K562 (cell line): Measurements from ENCODE around the gene OR6K3.

Source experiments
- CTCF ChIP-seq, 3 experiments: IDR thresholded peaks in 2 of 3; conservative IDR thresholded peaks in 1 of 3; 2 replicates each; pipeline ENCODE4 v1.5.1; 2011 to 2012; ENCODE audit warnings: low read length in 3 of 3, mild to moderate bottlenecking in 3 of 3, control low read depth in 2 of 3, improper control_type of control experiment in 1 of 3, inconsistent platforms in 1 of 3, low read depth in 1 of 3, mixed read lengths in 1 of 3, moderate library complexity in 1 of 3; ENCODE audit not compliant: insufficient read depth in 2 of 3
- KAT7 ChIP-seq: sonication (generic); formaldehyde crosslinking; IDR thresholded peaks from 2 replicates; pipeline ENCODE4 v1.8.0; 2022; ENCODE audit warnings: missing genetic modification reagents, mild to moderate bottlenecking, borderline replicate concordance
- NCOA4 ChIP-seq: fragments of 450-650 bp; IDR thresholded peaks from 2 replicates; pipeline ENCODE4 v1.6.1; 2018; ENCODE audit warnings: mild to moderate bottlenecking; ENCODE audit not compliant: partially characterized antibody
- NONO ChIP-seq, 2 experiments: fragments of 200-400 bp in 1 of 2; fragments of 450-650 bp in 1 of 2; formaldehyde crosslinking in 1 of 2; IDR thresholded peaks; 2 replicates each; pipeline ENCODE4 v1.6.1; 2017; ENCODE audit warnings: low read depth in 2 of 2, mild to moderate bottlenecking in 2 of 2, moderate library complexity in 2 of 2, low read length in 1 of 2
- POLR2AphosphoS5 ChIP-seq: IDR thresholded peaks from 2 replicates; pipeline ENCODE4 v1.6.1; 2011; ENCODE audit warnings: mild to moderate bottlenecking, low read depth, low read length, moderate library complexity; ENCODE audit not compliant: control insufficient read depth, insufficient read depth
- RBBP5 ChIP-seq: fragments of 200-600 bp; sonication (generic); IDR thresholded peaks from 2 replicates; pipeline ENCODE4 v1.6.1; 2012; ENCODE audit warnings: borderline replicate concordance, mild to moderate bottlenecking, low read length, control low read depth, inconsistent platforms; ENCODE audit not compliant: insufficient read depth, poor library complexity, severe bottlenecking
- TAF1 ChIP-seq: IDR thresholded peaks from 2 replicates; pipeline ENCODE4 v1.6.1; 2011; ENCODE audit warnings: mild to moderate bottlenecking, low read length, moderate library complexity; ENCODE audit not compliant: insufficient read depth, control insufficient read depth, severe bottlenecking; ENCODE audit errors: extremely low read depth
- ZNF24 ChIP-seq: fragments of 450-650 bp; IDR thresholded peaks from 2 replicates; pipeline ENCODE4 v1.6.1; 2016

- TF ChIP-seq CTCF (IDR thresholded peaks at IDR 0.05 in 2 of 3, conservative IDR thresholded peaks at IDR 0.05 in 1 of 3; ENCODE audit: insufficient read depth in 2 of 3, low read depth in 1 of 3, low read length in 3 of 3) (no peak), NCOA4 (no peak), TAF1 (no peak), KAT7 (CRISPR knock-in tag) (no peak), POLR2AphosphoS5 (no peak), NONO (IDR thresholded peaks at IDR 0.05; ENCODE audit: low read depth in 2 of 2, low read length in 1 of 2) (no peak), RBBP5 (no peak), ZNF24 (no peak)
These were observed 5.8 kb downstream of the OR6K3 start for GRCh38 chr1:158714754-158715153.
